ENCODE measurements around the gene TNFRSF18.
"Not testable (repeated sequence)": the region's sequence is repeated elsewhere in the genome, so short reads cannot be mapped to it uniquely, and the experiment has no call there.

The TNFRSF18 gene

DNA sequence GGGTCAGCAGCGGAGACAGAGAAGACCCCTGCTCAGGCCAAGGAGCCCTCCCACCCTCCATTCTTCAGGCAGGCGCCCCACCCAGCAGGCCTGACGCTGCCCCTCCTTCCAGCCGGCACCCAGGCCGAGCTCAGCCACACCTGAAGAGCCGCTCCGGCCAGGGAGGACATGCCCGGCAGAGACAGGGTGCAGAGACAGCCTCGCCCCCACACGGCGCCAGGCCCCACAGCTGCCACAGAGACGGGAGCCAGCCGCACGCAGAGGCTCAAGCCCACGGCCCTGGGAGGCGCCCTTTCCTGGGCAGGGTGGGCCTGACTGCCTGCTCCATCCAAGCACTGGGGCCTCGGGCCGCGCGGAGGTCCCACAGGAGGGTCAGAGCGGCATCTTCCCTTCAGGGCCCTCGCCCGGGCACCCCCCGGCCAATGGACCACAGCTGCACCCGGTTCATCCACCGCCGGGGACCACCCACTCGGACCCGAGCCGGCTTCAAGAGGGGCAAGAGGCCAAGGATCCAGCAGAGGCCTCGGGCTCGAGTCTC lies 27.5 kb downstream of the TNFRSF18 start:
- TF ChIP-seq, protein P1, sequence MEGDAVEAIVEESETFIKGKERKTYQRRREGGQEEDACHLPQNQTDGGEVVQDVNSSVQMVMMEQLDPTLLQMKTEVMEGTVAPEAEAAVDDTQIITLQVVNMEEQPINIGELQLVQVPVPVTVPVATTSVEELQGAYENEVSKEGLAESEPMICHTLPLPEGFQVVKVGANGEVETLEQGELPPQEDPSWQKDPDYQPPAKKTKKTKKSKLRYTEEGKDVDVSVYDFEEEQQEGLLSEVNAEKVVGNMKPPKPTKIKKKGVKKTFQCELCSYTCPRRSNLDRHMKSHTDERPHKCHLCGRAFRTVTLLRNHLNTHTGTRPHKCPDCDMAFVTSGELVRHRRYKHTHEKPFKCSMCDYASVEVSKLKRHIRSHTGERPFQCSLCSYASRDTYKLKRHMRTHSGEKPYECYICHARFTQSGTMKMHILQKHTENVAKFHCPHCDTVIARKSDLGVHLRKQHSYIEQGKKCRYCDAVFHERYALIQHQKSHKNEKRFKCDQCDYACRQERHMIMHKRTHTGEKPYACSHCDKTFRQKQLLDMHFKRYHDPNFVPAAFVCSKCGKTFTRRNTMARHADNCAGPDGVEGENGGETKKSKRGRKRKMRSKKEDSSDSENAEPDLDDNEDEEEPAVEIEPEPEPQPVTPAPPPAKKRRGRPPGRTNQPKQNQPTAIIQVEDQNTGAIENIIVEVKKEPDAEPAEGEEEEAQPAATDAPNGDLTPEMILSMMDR (IDR thresholded peaks at IDR 0.05; ENCODE audit: low read depth, low read length, missing control alignments): no peak
- no peak for DNase-seq (ENCODE audit: low read depth)
- H3K4me3 ChIP-seq (ENCODE audit: low read depth, low read length): no peak overlapping the region

- DNase-seq (ENCODE audit: low read depth): no peak
- H3K4me3 ChIP-seq (ENCODE audit: low read depth, low read length): no peak overlapping the region
- TF ChIP-seq, protein P1 (IDR thresholded peaks at IDR 0.05; ENCODE audit: low read depth, low read length, missing control alignments): no peak
Measured at GRCh38 chr1:1177452-1178206, 28.8 kb downstream of the TNFRSF18 start.

- H3K4me3 ChIP-seq (ENCODE audit: low read depth, low read length): no peak overlapping the region
- TF ChIP-seq, protein P1 (IDR thresholded peaks at IDR 0.05; ENCODE audit: low read depth, low read length, missing control alignments): no peak
- DNase-seq (ENCODE audit: low read depth): no peak
Measured at GRCh38 chr1:1176931-1177330, 29.5 kb downstream of the TNFRSF18 start.

DNA sequence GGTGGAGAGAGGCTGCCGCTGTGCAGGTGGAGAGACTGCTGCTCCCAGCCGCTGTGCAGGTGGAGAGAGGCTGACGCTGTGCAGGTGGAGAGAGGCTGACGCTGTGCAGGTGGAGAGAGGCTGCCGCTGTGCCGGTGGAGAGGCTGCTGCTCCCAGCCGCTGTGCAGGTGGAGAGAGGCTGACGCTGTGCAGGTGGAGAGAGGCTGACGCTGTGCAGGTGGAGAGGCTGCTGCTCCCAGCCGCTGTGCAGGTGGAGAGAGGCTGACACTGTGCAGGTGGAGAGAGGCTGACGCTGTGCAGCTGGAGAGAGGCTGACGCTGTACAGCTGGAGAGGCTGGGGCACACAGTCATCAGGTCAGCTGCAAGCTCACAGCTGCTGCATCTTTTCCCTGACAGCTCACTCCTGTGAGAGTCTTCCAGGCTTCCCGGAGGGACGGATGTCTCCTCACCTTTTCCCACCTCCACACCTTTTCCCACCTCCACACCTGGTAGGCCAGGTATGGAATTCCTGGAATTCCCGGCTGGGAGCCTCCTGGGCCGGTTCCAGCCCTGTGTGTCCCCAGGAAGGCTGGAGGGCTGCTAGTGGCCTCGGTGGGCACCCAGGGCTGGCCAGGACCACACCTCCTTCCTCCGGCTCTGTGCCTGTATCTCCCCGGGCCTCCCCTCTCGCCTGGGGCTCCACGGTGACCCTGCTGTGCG lies 30.2 kb downstream of the TNFRSF18 start:
- H3K4me3 ChIP-seq (ENCODE audit: low read depth, low read length); DNase-seq (ENCODE audit: low read depth): not testable (repeated sequence)

DNA sequence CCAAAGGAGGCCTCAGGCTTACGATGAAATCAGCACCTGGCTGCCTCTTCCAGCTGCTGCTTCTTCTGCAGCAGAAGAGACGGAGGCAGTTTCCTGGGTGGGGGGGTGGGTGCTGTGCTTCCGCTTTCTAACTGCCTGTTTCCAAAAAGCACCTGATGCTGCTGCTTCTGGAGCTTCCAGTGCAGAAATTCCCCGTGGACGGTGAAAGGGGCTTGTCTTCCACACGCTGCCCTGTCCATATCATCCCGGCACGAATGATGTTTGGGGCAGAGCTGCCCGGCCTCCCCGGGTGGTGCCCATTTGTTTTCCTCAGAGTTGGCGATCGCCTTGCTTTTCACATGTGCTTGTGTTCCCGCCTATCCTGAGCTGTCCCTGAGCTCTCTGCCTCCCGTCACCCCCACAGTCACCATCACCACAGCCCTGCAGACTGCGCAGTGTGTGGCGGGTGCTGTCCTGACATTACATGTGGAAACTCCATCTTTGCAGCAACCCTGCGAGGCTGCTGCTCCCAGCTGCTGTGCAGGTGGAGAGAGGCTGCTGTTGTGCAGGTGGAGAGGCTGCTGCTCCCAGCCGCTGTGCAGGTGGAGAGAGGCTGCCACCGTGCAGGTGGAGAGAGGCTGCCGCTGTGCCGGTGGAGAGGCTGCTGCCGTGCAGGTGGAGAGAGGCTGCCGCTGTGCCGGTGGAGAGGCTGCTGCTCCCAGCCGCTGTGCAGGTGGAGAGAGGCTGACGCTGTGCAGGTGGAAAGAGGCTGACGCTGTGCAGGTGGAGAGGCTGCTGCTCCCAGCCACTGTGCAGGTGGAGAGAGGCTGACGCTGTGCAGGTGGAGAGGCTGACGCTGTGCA lies 30.9 kb downstream of the TNFRSF18 start:
- TF ChIP-seq, protein P1 (IDR thresholded peaks at IDR 0.05; ENCODE audit: low read depth, low read length, missing control alignments): no peak
- no peak for DNase-seq (ENCODE audit: low read depth)
- no peak overlapping the region for H3K4me3 ChIP-seq (ENCODE audit: low read depth, low read length)

- TF ChIP-seq, protein P1 (IDR thresholded peaks at IDR 0.05; ENCODE audit: low read depth, low read length, missing control alignments): no peak
- H3K4me3 ChIP-seq (ENCODE audit: low read depth, low read length): no peak within 1 kb of the TSS
- no peak for DNase-seq (ENCODE audit: low read depth)
Measured at GRCh38 chr1:1173793-1174415, 32.5 kb downstream of the TNFRSF18 start, which contains the start of gene TTLL10. TSS of gene TTLL10 (plus strand) at chr1:1173880. CDS start at chr1:1179216, 5,336 bp downstream.

All from GM12864 (cell line).